ENCODE measurements around the gene RBMS1.

DNA sequence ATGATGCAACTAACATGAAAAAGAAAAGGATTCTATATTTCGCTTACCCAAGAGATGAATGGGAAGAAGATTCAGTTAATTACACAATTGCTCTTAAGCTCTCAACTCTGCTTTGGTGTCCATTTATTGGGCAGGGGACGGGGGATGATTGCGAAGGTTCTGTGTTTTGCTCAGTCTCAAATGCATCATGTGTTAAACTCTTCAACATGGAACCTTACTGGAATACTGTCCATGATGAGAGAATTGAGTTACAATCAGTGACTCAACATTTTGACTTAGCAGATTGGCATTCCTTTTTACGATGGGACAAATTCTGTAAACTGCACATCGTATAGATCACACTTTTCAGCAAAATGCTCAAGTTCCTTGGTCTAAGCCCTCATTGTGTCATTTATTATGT is 135.6 kb downstream of the RBMS1 start:
- TF ChIP-seq, protein P1, sequence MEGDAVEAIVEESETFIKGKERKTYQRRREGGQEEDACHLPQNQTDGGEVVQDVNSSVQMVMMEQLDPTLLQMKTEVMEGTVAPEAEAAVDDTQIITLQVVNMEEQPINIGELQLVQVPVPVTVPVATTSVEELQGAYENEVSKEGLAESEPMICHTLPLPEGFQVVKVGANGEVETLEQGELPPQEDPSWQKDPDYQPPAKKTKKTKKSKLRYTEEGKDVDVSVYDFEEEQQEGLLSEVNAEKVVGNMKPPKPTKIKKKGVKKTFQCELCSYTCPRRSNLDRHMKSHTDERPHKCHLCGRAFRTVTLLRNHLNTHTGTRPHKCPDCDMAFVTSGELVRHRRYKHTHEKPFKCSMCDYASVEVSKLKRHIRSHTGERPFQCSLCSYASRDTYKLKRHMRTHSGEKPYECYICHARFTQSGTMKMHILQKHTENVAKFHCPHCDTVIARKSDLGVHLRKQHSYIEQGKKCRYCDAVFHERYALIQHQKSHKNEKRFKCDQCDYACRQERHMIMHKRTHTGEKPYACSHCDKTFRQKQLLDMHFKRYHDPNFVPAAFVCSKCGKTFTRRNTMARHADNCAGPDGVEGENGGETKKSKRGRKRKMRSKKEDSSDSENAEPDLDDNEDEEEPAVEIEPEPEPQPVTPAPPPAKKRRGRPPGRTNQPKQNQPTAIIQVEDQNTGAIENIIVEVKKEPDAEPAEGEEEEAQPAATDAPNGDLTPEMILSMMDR (IDR thresholded peaks at IDR 0.05; ENCODE audit: insufficient read depth, low read length) = no peak
- TF ChIP-seq POLR2AphosphoS5 (IDR thresholded peaks at IDR 0.05; ENCODE audit: low read depth) = no peak
- no peak for TF ChIP-seq GABPA (IDR thresholded peaks at IDR 0.05; ENCODE audit: low read depth)
- TF ChIP-seq, protein P2, sequence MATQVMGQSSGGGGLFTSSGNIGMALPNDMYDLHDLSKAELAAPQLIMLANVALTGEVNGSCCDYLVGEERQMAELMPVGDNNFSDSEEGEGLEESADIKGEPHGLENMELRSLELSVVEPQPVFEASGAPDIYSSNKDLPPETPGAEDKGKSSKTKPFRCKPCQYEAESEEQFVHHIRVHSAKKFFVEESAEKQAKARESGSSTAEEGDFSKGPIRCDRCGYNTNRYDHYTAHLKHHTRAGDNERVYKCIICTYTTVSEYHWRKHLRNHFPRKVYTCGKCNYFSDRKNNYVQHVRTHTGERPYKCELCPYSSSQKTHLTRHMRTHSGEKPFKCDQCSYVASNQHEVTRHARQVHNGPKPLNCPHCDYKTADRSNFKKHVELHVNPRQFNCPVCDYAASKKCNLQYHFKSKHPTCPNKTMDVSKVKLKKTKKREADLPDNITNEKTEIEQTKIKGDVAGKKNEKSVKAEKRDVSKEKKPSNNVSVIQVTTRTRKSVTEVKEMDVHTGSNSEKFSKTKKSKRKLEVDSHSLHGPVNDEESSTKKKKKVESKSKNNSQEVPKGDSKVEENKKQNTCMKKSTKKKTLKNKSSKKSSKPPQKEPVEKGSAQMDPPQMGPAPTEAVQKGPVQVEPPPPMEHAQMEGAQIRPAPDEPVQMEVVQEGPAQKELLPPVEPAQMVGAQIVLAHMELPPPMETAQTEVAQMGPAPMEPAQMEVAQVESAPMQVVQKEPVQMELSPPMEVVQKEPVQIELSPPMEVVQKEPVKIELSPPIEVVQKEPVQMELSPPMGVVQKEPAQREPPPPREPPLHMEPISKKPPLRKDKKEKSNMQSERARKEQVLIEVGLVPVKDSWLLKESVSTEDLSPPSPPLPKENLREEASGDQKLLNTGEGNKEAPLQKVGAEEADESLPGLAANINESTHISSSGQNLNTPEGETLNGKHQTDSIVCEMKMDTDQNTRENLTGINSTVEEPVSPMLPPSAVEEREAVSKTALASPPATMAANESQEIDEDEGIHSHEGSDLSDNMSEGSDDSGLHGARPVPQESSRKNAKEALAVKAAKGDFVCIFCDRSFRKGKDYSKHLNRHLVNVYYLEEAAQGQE (IDR thresholded peaks at IDR 0.05; ENCODE audit: insufficient replicate concordance, low read depth) = no peak
- TF ChIP-seq SPI1 (IDR thresholded peaks at IDR 0.05; ENCODE audit: borderline replicate concordance, low read depth) = no peak

Data from HL-60 (cell line).